GM23248 (cell line): ENCODE results near the gene FNDC11. TPM values are rescaled to one million over a fixed set of nuclear protein-coding genes. Genes with fewer than 3 reads are reported as not detected.

Experiments
- DNase-seq: peaks from one replicate; pipeline ENCODE4 v3.0.0-alpha.2; 2015
- H2AFZ ChIP-seq: fragments of 200-600 bp; sonication (generic); 2 replicates; pipeline ENCODE4 v1.6.1; 2016; ENCODE audit warnings: antibody characterized with exemption
- H3F3A ChIP-seq: fragments of 200-600 bp; sonication (generic); 2 replicates; pipeline ENCODE4 v1.6.1; 2016; ENCODE audit warnings: mild to moderate bottlenecking, antibody characterized with exemption, mixed run types; ENCODE audit not compliant: insufficient read depth
- H3K27ac ChIP-seq: fragments of 200-600 bp; sonication (generic); 2 replicates; pipeline ENCODE4 v1.5.1; 2016; ENCODE audit warnings: mild to moderate bottlenecking
- H3K27me3 ChIP-seq: fragments of 200-600 bp; sonication (generic); replicated peaks from 2 replicates; pipeline ENCODE4 v1.6.1; 2016; ENCODE audit warnings: mild to moderate bottlenecking; ENCODE audit not compliant: insufficient read depth
- H3K36me3 ChIP-seq: fragments of 200-600 bp; sonication (generic); 2 replicates; pipeline ENCODE4 v1.6.1; 2016; ENCODE audit warnings: low read depth, mild to moderate bottlenecking
- H3K4me1 ChIP-seq: fragments of 200-600 bp; sonication (generic); 2 replicates; pipeline ENCODE4 v1.6.1; 2016; ENCODE audit warnings: mild to moderate bottlenecking; ENCODE audit not compliant: insufficient read depth
- H3K4me2 ChIP-seq: fragments of 200-600 bp; sonication (generic); one replicate; pipeline ENCODE4 v1.6.1; 2016; ENCODE audit warnings: mild to moderate bottlenecking; ENCODE audit not compliant: unreplicated experiment
- H3K4me3 ChIP-seq: fragments of 200-600 bp; sonication (generic); 2 replicates; pipeline ENCODE4 v1.5.1; 2016; ENCODE audit warnings: mild to moderate bottlenecking
- H3K79me2 ChIP-seq: fragments of 200-600 bp; sonication (generic); 2 replicates; pipeline ENCODE4 v1.6.1; 2016; ENCODE audit warnings: mild to moderate bottlenecking; ENCODE audit not compliant: insufficient read depth
- H3K9ac ChIP-seq: fragments of 200-600 bp; sonication (generic); 2 replicates; pipeline ENCODE4 v1.6.1; 2016; ENCODE audit warnings: mild to moderate bottlenecking
- H3K9me2 ChIP-seq: fragments of 200-600 bp; sonication (generic); 2 replicates; pipeline ENCODE4 v1.6.1; 2016; ENCODE audit warnings: mixed run types, mild to moderate bottlenecking, moderate library complexity; ENCODE audit not compliant: insufficient read depth
- H3K9me3 ChIP-seq: fragments of 200-600 bp; sonication (generic); one replicate; pipeline ENCODE4 v1.6.1; 2017; ENCODE audit warnings: low read depth
- H4K20me1 ChIP-seq: fragments of 200-600 bp; sonication (generic); 2 replicates; pipeline ENCODE4 v1.6.0; 2016; ENCODE audit not compliant: insufficient read depth
- EZH2 ChIP-seq: fragments of 200-600 bp; sonication (generic); IDR thresholded peaks from 2 replicates; pipeline ENCODE4 v1.6.1; 2018; ENCODE audit warnings: antibody characterized with exemption, mild to moderate bottlenecking; ENCODE audit not compliant: insufficient read depth, poor library complexity, severe bottlenecking
- EZH2phosphoT487 ChIP-seq: fragments of 200-600 bp; sonication (generic); IDR thresholded peaks from 2 replicates; pipeline ENCODE4 v1.6.1; 2018; ENCODE audit warnings: antibody characterized with exemption, moderate library complexity, mild to moderate bottlenecking, low read depth; ENCODE audit not compliant: insufficient read depth
- WGBS, 2 experiments: methylation state at CpG; one replicate each; pipeline ENCODE4 v1.1.6; 2015 to 2017; ENCODE audit warnings: low lambda C conversion rate in 2 of 2, low coverage in 1 of 2; ENCODE audit errors: missing lambda C conversion rate in 2 of 2; 5-methylcytosine and 5-hydroxymethylcytosine counted together
- in situ Hi-C: fragments of 300-500 bp; cut with MboI; formaldehyde crosslinking; loops from 2 replicates; pipeline ENCODE4 v1.15.0; 2020
- polyA plus RNA-seq: library from polyadenylated mRNA; unstranded; fragments of >200 nt; fragmentation: Nextera tagmentation; extraction: Ambion mirVana; gene quantifications from 2 replicates; pipeline ENCODE4 v1.2.1, GENCODE V29; 2016
- total RNA-seq: library from RNA; depleted of rRNA; stranded (reverse); fragments of >200 nt; shearing (Covaris generic); gene quantifications from 2 replicates; pipeline ENCODE4 v1.2.3, GENCODE V29; 2014

The FNDC11 gene
- total and polyA plus RNA-seq, 2 experiments from 2014 or later, result 0.15 to 0.65 TPM

DNA sequence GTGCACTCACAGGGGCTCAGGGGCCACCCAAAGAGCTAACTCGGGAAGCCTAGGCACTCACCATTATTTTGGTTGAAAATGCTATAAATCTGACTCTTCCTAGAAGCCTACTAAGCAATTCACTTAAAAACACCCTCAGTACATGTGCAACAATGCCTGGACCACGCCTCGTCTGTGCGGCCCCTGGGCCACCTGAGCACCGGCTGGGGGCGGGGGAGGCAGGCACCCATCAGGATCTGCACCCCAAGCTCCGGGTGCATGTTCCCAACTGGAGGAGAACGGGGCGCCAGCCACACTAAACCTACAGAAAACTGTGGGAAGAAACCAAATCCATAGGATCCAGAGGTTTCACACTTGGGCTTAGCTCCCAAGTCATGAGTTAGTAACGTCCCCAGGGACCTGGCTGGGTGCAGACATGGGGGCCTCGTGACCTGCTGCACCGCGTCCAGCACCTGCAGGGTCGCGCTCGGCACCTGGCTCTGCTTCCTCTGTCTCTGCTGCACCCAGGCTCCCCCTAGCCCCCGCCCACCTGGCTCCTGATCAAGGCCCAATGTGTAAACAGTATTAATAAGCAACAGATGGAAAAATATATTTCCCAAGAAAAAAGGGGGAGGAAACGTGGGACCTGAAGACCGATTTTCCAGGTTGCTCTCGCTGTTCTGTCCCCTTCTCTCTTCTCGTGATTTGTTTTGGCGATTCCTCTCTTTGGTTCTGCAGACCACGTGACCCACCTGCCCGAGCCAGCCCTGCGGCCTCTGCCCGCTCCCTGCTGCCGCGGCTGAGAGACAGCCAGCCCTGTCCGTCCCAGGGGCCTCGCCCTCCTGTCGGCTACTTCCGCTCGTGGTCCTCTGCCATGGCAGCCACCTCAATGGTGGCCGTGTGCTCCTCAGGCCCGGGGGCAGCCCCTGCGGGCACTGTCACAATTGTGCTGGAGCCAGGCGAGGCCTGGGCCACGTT lies 35.6 kb downstream of the FNDC11 start:
- H3K36me3 ChIP-seq, result peaks cover 6% of the 10 kb centered on the region; the same call in 1 of the 2 replicates
- WGBS, 2 experiments, result 69 to 72% methylated on average over 38 of the region's 38 CpGs

DNA sequence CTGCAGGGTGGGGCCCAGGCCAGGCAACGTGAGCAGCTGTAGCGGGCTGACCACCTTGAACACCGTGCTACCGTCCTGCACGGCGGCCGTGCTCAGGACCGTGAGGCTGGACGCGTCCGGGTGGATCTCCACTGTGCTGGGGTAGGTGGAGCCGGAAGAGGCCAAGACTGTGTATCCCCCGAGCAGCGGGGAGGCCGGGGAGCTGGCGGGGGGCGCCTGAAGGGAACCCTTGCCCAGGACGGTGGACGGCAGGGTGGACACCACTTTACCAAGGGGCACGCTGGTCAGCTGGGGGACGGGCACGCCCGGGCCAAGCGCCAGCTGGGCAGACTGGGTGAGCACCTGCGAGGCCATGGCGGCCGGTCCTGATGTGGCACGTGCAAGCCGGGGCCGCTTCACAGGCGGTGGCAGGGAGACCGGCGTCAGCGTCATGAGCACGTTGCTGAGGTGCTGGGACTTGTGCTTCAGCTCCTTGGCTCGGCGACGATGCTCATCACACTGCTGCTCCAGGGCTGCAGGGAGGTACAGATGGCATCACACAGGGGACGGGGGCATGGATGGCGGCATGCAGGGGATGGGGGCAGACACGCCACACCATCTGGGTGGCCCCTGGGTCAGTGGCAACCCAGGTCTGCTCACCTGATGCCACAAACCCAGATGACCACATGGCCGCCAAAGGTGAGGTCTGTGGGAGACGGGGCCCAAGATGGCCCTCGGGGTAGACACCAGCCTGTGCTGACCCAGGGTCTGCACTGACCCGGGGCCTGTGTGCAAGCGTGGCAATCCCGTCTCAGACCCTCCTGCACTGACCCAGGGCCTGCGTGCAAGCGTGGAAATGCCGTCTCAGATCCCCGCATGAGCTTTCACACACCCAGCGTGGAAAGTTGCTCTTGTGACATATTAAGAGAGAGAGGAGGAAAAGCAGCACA lies 36.5 kb downstream of the FNDC11 start:
- Histone ChIP-seq H3K27ac (no peak overlapping the region), H3K4me1 (peaks cover 12% of the 10 kb centered on the region), H4K20me1 (no peaks in the 10 kb centered on the region), H3K36me3 (peaks cover 6% of the 10 kb centered on the region; the same call in 1 of the 2 replicates), H3K9ac (no peak overlapping the region), H3K9me3 (no peaks in the 10 kb centered on the region), H3K4me3 (no peak overlapping the region), H3F3A (peaks cover 9% of the 10 kb centered on the region; the same call in 1 of the 2 replicates), H3K4me2 (no peak overlapping the region), H3K79me2 (no peaks in the 10 kb centered on the region), H3K27me3 (no peaks in the 10 kb centered on the region), H2AFZ (no peak overlapping the region), H3K9me2 (no peaks in the 10 kb centered on the region)
- DNase-seq, result no peak
- TF ChIP-seq EZH2, result no peak
- no peak for TF ChIP-seq EZH2phosphoT487
- in situ Hi-C loops, result no loop called here
- 92 to 93% methylated on average over 41 to 52 of the region's 52 CpGs for WGBS, 2 experiments

More for the DNA sequence above, 35.6 kb downstream of the FNDC11 start:
- Histone ChIP-seq H3K27me3 (no peaks in the 10 kb centered on the region), H3K9me3 (no peaks in the 10 kb centered on the region), H4K20me1 (no peaks in the 10 kb centered on the region), H3K9ac (no peak overlapping the region), H3K4me1 (peaks cover 8% of the 10 kb centered on the region), H3K27ac (no peak overlapping the region), H3K79me2 (no peaks in the 10 kb centered on the region), H3K4me2 (no peak overlapping the region), H2AFZ (no peak overlapping the region), H3F3A (peaks cover 6% of the 10 kb centered on the region; the same call in 1 of the 2 replicates), H3K4me3 (no peak overlapping the region), H3K9me2 (no peaks in the 10 kb centered on the region)
- TF ChIP-seq EZH2phosphoT487, result no peak
- no peak for TF ChIP-seq EZH2
- DNase-seq, result no peak
- in situ Hi-C loops, result no loop called here

GRCh38 chr20:63591147-63591533 lies 37.2 kb downstream of the FNDC11 start:
- Histone ChIP-seq H3K9ac (no peak overlapping the region), H3K4me2 (no peak overlapping the region), H3K4me3 (no peak overlapping the region), H3K79me2 (no peaks in the 10 kb centered on the region), H3K27me3 (no peaks in the 10 kb centered on the region), H3K9me3 (no peaks in the 10 kb centered on the region), H3K27ac (no peak overlapping the region), H3K36me3 (peaks cover 6% of the 10 kb centered on the region; the same call in 1 of the 2 replicates), H2AFZ (no peak overlapping the region), H3K9me2 (no peaks in the 10 kb centered on the region), H3F3A (peaks cover 10% of the 10 kb centered on the region; the same call in 1 of the 2 replicates), H3K4me1 (peaks cover 12% of the 10 kb centered on the region), H4K20me1 (no peaks in the 10 kb centered on the region)
- TF ChIP-seq EZH2 (no peak), EZH2phosphoT487 (no peak)
- no peak for DNase-seq
- 98 to 100% methylated on average over 4 of the region's 4 CpGs for WGBS, 2 experiments
- in situ Hi-C loops, result no loop called here

- TF ChIP-seq EZH2phosphoT487 (no peak), EZH2 (no peak)
- 94 to 95% methylated on average over 24 to 28 of the region's 28 CpGs for WGBS, 2 experiments
- Histone ChIP-seq H3K9me3 (no peaks in the 10 kb centered on the region), H3K4me1 (peaks cover 12% of the 10 kb centered on the region), H3K4me2 (no peak overlapping the region), H3K4me3 (no peak overlapping the region), H3F3A (peaks cover 10% of the 10 kb centered on the region; the same call in 1 of the 2 replicates), H3K27ac (no peak overlapping the region), H3K9ac (no peak overlapping the region), H3K79me2 (no peaks in the 10 kb centered on the region), H3K36me3 (peaks cover 6% of the 10 kb centered on the region; the same call in 1 of the 2 replicates), H4K20me1 (no peaks in the 10 kb centered on the region), H3K27me3 (no peaks in the 10 kb centered on the region), H3K9me2 (no peaks in the 10 kb centered on the region), H2AFZ (no peak overlapping the region)
- DNase-seq, result no peak
- in situ Hi-C loops, result no loop called here
Observed at GRCh38 chr20:63591786-63592355, 37.9 kb downstream of the FNDC11 start.
